ENCODE results near the gene SERPINA1.
A peak's percentile ranks its signal among the peaks of the same experiment; 100 is the strongest.

SERPINA1 gene

DNA sequence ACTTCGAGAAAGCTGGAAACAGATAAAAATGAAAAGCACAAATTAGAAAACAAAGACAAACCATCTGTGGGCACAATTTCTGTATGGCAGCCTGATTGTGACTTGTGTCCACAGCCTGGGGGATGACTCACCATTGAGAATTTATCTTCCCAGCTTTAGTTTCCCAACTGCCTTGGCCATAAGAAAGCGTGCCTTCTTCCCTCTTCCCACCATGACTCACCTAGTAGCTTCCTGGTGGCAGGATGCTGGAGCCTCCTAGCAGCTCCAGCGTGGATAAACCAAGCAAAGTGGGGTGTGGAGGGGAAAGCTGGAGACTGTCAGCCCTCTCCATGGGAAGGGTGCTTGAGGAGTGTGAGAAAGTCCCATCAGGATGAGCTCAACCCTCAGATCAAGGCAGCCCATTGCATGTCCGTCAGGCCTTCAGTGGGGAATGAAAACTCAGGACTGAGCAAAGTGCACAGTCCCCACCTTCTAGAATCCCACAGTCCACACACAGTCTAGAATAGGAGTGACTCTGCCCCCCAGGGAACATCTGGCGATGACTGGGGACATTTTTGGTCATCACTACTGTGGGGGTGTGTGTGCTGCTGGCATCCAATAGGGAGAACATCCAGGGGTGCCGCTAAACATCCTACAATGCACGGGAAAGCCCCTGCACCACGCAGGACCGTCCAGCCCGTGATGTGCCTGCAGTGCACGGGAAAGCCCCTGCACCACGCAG is 42.9 kb downstream of the SERPINA1 start:
- no peak for DNase-seq

DNA sequence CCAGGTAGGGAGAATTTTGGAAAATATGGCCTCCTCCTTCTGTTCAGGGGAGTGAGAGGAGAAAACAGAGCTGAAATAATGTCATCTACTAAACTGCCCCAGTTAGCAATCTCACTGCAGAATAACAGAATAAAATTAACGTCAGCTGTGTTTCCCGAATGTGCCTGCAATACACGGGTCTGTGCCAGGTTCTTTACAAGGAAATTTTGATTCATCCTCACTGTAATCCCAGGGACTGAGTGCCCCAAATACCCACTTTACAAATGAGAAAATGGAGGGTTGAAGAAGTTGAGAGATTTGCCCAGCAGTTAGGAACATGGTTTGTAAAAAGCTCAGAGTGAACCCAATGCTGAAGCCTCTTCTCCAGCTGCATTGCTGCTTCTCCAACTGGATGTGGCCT is 44.0 kb downstream of the SERPINA1 start:
- DNase-seq, result no peak

DNA sequence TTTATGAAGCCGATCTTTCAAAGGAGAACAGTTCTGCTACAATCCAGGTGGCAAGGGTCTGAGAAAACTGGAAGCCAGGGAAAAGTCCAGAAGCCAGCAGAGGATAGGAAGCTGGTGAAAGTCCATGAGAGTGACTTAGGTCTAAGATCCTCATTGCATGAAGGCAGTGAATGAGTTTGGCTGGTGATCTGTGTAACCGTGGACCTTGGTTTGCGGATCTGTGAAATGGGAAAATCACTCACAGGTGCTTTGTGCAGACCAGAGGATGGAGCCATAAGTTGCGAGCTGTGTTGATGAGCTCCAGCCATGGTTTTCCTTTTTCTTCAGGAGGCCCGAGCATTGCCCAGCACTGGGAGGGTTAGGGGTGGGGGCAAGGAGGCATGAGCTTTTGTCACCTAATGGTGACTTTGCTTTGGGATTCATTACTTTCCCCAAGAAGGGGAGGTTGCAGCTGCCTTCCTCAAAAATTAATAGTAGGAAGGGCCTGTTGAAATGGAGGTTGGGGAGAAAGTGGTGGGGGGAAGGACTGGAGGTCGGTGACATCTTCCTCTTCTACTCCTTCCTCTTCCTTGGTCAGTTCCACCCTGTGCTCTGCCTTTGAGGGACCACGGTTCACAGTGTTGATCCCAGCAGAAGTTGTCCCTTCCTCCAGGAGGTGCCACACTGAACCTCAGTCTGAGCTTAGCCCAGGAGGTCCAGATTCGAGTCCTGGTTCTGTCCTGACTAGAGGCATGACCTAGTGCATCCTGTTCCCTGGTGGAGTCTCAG is 45.0 kb downstream of the SERPINA1 start:
- DNase-seq, result no peak

DNA sequence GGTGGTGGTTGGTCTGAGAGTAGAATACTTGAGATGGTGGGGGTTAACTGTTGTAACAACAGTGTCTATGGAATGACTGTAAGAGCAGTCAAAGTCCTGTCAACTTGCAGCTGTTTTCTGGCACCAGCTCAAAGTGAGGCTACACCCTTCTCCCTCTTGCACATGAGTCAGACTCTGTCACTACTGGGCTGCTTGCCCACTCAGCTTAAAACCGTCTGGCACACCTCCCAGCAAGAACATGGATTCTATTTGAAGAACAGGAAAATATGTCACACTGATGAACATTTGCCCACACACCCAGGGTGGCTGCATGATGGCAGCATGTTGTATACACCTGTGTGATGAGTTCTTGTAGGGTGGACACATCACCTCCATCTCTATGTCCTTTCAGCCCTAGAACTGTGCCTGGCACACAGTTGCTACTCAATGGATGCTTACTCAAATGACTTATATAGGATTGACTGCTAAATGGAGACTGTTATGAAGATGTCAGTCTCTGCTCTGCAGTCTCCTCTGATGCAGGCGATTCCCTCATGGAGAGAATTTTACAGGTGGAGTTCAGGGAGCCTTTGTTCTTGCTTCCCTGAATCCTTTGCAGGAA is 46.0 kb downstream of the SERPINA1 start:
- DNase-seq, result peak in 1 of 2 donors; percentile 53

DNA sequence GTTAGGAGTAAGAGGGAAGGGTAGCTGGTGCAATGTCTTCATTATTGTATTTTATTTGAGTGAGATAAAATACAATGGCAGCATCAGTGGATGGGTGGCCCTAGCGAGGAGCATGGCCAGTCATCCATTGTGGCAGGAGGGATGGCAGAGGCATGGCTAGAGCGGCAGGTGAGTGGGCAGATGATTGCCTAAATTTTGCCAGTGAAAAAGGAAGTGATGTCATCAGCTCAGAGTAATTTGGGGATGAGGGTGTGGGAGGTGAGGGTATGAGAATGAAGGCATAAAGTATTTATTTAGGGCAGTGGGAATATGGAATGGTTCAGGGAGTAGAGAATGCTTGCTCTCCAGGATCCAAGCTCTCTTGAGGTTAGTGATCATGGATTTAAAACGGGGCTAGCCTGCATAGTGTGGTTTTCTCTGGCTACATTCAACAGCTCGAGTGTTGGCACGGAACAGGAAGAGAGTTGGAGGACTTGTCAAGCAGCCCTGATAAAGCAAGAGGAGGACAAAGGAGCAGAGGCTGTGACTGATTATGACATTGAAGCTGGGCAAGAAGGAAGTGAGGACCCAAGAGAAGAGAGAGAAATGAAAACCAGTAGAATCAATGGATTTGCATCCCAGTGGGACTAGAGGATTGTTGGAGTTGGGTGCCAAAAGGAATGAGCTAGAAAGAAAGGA is 46.6 kb downstream of the SERPINA1 start:
- no peak for DNase-seq

DNA sequence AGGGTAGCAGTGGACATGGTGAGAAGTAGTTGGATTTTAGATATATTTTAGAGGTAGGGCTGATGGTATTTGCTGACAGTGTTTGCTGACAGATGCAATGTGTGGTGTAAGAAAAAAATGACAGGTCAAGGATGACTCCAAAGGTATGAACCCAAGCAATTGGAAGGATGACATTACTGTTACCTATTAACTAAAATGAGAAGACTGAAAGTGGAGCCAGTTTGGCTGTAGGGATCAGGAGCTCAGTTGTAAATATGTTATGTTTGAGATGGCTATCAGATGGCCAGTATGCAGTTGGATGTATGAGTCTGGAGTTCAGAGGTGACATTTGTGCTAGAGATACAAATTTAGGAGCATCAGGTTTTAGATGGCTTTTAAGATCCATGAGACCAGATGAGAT is 47.9 kb downstream of the SERPINA1 start:
- no peak for DNase-seq

DNA sequence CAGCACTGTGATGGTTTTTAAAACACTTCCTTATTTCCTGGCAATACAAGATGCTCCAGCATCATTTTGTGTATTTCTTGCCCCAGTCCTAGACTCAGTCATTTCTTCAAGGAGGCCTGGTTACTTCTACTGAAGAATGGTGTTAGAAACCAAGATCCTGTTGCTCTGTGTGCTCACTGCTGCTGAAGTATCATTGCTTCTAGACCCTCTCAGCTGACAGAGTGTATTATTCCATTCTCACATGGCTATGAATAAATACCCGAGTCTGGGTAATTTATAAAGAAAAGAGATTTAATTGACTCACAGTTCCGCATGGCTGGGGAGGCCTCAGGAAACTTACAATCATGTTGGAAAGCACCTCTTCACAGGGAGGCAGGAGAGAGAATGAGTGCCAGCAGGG is 50.4 kb downstream of the SERPINA1 start:
- no peak for DNase-seq

DNA sequence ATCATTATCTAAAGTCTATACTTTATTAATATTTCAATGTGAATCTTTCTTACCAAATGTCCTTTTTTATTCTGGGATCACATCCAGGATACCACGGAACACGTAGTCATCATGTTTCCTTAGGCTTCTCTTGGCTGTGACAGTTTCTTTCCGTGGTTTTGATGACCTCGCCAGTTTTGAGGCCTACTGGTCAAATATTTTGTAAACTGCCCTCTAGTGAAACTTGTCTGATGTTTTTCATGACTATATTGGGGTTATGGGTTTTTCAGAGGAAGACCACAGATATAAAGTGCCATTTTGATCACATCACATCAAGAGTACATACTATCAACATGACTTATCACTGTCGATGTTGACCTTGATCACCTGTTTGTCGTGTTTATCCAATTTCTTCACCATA is 51.1 kb downstream of the SERPINA1 start:
- DNase-seq, result no peak

DNA sequence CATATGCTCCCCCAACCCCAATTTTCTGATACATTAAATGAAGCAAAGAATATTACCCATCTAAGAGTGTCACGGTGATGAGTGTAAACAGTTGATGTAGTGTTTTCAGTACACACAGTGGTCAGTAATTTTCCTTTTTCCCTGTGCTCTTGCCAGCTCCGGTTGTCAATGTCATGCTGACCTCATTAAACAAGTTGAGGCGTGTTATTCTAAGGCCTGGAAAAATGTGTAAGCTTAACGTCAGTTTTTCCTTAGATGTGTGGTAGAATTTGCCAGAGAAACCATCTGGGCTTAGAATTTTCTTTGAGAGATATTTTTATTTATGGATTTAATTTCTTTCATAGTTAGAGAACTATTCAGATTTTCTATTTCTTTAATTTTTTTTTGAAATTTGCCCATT is 53.5 kb downstream of the SERPINA1 start:
- DNase-seq, result no peak

DNA sequence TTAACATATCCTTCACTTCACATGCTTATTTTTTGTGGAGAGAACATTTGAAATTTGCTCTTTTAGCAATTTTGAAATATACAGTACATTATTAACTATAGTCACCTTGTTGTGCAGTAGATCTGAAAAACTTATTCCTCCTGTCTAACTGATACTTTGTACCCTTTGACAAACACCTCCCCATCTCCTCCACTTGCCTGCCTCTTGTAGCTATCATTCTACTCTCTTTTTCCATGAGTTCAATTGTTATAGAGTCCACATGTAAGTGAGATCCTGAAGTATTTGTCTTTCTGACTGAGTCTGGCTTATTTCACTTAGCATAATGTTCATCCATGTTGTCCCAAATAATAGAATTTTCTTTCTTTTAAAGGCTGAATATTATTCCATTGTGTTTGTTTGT is 55.8 kb downstream of the SERPINA1 start:
- DNase-seq, result no peak

DNA sequence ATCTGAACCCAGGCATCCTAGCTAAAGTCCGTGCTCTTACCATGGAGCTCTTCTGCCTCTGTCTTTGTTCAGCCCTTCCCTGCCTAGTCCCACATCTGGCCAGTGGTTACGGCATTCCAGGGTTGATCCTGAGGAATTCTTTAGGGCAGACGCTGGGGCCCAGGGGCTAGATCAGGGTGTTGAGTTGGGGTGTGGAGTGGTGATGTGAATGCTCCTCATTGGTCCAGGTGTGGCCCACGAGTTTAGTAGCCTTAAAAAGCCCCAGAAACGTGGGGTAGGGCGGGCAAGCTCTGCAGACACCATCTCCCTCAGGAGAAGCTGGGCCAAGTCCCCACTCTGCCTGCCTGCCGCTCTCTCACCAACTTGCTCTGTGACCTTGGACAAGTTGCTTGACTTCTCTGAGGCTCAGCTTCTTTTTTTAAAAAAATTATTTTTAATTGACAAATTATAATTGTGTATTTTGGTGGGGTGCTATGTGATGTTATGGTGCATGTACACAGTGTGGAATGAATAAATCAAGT is 56.3 kb downstream of the SERPINA1 start:
- no peak for DNase-seq

DNA sequence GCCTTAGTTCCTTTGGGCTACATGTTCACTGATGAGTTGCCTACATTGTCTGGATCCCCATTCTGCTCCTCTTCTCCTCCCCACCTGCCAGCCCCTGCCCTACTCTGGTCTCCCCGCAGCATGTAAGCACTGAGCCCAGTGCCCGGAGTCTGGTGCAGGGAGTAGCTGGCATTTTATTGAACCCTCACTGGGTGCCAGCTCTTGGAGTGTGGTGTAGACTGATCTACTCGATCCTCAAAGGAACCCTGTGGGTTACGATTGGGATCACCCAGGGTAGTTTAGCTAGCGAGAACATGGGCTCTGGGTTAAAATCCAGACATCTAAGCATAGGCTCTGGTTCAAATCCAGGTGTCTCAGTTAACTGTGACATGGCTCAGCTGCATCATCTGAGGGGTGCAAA is 56.9 kb downstream of the SERPINA1 start:
- no peak for DNase-seq

DNA sequence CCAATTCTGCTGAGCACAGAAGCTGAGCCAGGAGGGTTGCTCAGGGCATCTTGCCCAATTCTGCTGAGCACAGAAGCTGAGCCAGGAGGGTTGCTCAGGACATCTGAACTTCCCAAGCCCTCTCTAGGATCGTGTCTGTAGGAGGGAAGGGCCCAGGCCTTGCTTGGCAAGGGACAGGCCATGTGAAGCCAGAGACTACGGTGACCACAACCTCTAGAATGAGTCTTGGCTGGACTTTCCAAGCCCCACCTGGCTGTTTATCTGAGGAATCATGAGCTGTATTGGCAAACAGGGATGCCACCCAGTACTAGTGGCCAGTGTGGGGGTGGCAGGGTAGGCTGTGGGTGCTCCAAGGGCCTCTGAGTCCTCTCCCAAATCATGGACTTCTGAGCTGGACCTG is 57.5 kb downstream of the SERPINA1 start:
- DNase-seq, result no peak

DNA sequence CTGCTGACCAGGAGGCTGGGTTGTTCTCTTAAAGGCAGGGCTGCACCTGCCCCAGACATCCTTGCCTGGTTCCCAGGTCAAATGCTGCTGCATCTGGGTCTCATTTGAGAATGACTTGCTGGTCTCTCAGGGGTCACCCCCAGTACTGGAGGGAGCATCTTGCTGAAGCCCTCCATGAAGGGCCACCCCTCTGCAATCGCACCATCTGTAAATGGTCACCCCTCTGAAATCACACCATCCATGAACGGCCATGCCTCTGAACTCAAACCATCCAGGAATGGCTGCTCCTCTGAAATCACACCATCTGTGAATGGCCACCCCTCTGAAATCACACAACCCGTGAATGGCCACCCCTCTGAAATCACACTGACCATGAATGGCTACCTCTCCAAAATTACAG is 58.0 kb downstream of the SERPINA1 start:
- no peak for DNase-seq

DNA sequence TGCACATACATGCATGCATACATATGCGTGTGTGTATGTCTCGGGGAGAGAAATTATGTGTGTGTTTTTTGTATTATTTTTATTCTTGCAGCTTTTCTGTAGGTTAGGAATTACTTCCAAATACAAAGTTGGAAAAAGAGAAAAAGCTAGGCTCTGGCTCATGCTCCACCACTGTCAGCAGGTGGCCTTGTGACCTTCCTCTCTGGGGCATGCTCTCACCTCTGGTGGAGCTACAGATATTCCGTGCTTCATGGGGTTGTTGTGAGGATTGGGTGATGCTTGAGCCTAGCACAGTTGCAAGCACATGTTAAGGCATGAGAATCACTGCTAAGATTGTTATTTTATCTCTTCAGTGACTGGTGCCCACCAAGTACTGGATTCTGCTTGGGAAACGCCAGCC is 58.5 kb downstream of the SERPINA1 start:
- DNase-seq, result no peak

DNA sequence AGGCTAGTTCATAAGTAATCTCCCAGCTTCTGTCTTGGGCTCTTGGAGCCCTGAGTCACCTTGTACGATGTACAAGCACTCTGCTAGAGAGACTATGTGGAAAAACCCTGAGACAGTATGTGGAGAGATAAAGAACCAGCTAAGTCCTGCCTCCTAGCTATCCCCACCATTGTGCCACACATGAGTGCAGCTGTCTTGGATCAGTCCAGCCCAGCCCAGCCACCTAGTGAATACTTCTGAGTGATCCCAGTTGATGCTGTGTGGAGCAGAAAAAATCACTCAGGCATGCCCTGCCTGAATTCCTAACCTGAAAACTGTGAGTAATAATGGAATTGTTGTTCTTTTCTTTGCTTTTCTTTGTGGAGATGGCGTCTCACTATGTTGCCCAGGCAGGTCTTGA is 60.2 kb downstream of the SERPINA1 start:
- DNase-seq, result no peak

All from bone marrow (tissue), 2 donors.